Osteocyte (in vitro differentiated cells): ENCODE results near the gene CACNG7. TPM values are rescaled to one million over a fixed set of nuclear protein-coding genes. Genes with fewer than 3 reads are reported as not detected.
"Not testable (repeated sequence)": the region's sequence is repeated elsewhere in the genome, so short reads cannot be mapped to it uniquely, and the experiment has no call there.

Experiments used
- DNase-seq: peaks from one replicate; pipeline ENCODE4 v3.0.0; 2021; ENCODE audit warnings: mixed read lengths; ENCODE audit not compliant: unreplicated experiment; ENCODE audit errors: extremely low spot score
- H3K27ac Mint-ChIP-seq: one replicate; pipeline ENCODE4 v1.8.0; 2021; ENCODE audit warnings: mild to moderate bottlenecking, mixed read lengths; ENCODE audit not compliant: unreplicated experiment
- H3K27me3 Mint-ChIP-seq: one replicate; pipeline ENCODE4 v1.8.0; 2021; ENCODE audit warnings: mixed read lengths; ENCODE audit not compliant: unreplicated experiment
- H3K36me3 Mint-ChIP-seq: one replicate; pipeline ENCODE4 v1.8.0; 2021; ENCODE audit warnings: mixed read lengths; ENCODE audit not compliant: unreplicated experiment
- H3K4me1 Mint-ChIP-seq: one replicate; pipeline ENCODE4 v1.8.0; 2021; ENCODE audit warnings: mixed read lengths; ENCODE audit not compliant: unreplicated experiment
- H3K4me3 Mint-ChIP-seq: one replicate; pipeline ENCODE4 v1.8.0; 2021; ENCODE audit warnings: mild to moderate bottlenecking, moderate library complexity, mixed read lengths; ENCODE audit not compliant: unreplicated experiment
- H3K9me3 Mint-ChIP-seq: one replicate; pipeline ENCODE4 v1.8.0; 2021; ENCODE audit warnings: mixed read lengths; ENCODE audit not compliant: unreplicated experiment
- CTCF ChIP-seq: fragments of 200-600 bp; sonication (generic); IDR thresholded peaks from 2 replicates; pipeline ENCODE4 v1.5.0; 2021; ENCODE audit warnings: antibody characterized with exemption, mild to moderate bottlenecking, moderate library complexity
- total RNA-seq: library from RNA; stranded (reverse); gene quantifications from 2 replicates; pipeline ENCODE4 v1.2.1, GENCODE V29; 2021

The CACNG7 gene
- total RNA-seq, 1 donor from 2014 or later = not detected

GRCh38 chr19:53944933-53945332 lies 35.9 kb downstream of the CACNG7 start:
- H3K27ac Mint-ChIP-seq = no peak overlapping the region
- H3K36me3 Mint-ChIP-seq = no peaks in the 10 kb centered on the region
- peaks cover 19% of the 10 kb centered on the region for H3K27me3 Mint-ChIP-seq
- H3K9me3 Mint-ChIP-seq = no peaks in the 10 kb centered on the region
- no peak overlapping the region for H3K4me3 Mint-ChIP-seq
- no peak for DNase-seq
- no peaks in the 10 kb centered on the region for H3K4me1 Mint-ChIP-seq
- no peak for TF ChIP-seq CTCF

- no peak for TF ChIP-seq CTCF
- Mint-ChIP-seq H3K27me3 (peaks cover 19% of the 10 kb centered on the region), H3K9me3 (no peaks in the 10 kb centered on the region), H3K4me1 (no peaks in the 10 kb centered on the region), H3K36me3 (no peaks in the 10 kb centered on the region), H3K4me3 (no peak overlapping the region), H3K27ac (no peak overlapping the region)
- no peak for DNase-seq
Measured at GRCh38 chr19:53945441-53945840, 36.4 kb downstream of the CACNG7 start.

- peaks cover 19% of the 10 kb centered on the region for H3K27me3 Mint-ChIP-seq
- no peaks in the 10 kb centered on the region for H3K9me3 Mint-ChIP-seq
- no peak for DNase-seq
- H3K4me1 Mint-ChIP-seq = no peaks in the 10 kb centered on the region
- TF ChIP-seq CTCF = no peak
- H3K36me3 Mint-ChIP-seq = no peaks in the 10 kb centered on the region
- no peak overlapping the region for H3K27ac Mint-ChIP-seq
- no peak overlapping the region for H3K4me3 Mint-ChIP-seq
Measured at GRCh38 chr19:53945998-53946397, 36.9 kb downstream of the CACNG7 start.

GRCh38 chr19:53947624-53948023 lies 38.5 kb downstream of the CACNG7 start:
- no peak for DNase-seq
- H3K4me3 Mint-ChIP-seq = no peak overlapping the region
- H3K4me1 Mint-ChIP-seq = no peaks in the 10 kb centered on the region
- H3K36me3 Mint-ChIP-seq = no peaks in the 10 kb centered on the region
- H3K9me3 Mint-ChIP-seq = no peaks in the 10 kb centered on the region
- peaks cover 13% of the 10 kb centered on the region for H3K27me3 Mint-ChIP-seq
- H3K27ac Mint-ChIP-seq = no peak overlapping the region
- no peak for TF ChIP-seq CTCF

- not testable (repeated sequence) for H3K9me3 Mint-ChIP-seq, H3K36me3 Mint-ChIP-seq, H3K4me1 Mint-ChIP-seq, DNase-seq, H3K27ac Mint-ChIP-seq, H3K4me3 Mint-ChIP-seq
- H3K27me3 Mint-ChIP-seq = peaks cover 13% of the 10 kb centered on the region
Measured at GRCh38 chr19:53948611-53949010, 39.5 kb downstream of the CACNG7 start.

GRCh38 chr19:53951436-53951835 lies 42.4 kb downstream of the CACNG7 start:
- no peaks in the 10 kb centered on the region for H3K4me1 Mint-ChIP-seq
- H3K4me3 Mint-ChIP-seq = no peak overlapping the region
- no peak for DNase-seq
- no peak overlapping the region for H3K27ac Mint-ChIP-seq
- TF ChIP-seq CTCF = no peak
- H3K27me3 Mint-ChIP-seq = no peaks in the 10 kb centered on the region
- H3K36me3 Mint-ChIP-seq = no peaks in the 10 kb centered on the region
- H3K9me3 Mint-ChIP-seq = peaks cover 6% of the 10 kb centered on the region
